Nephron progenitor cell (in vitro differentiated cells): ENCODE measurements around the gene SH2B3.
A peak's percentile ranks its signal among the peaks of the same experiment; 100 is the strongest.
"Not testable (repeated sequence)": the region's sequence is repeated elsewhere in the genome, so short reads cannot be mapped to it uniquely, and the experiment has no call there.

Source experiments
- DNase-seq: peaks from one replicate; pipeline ENCODE4 v3.0.0; 2021
- H3K27ac Mint-ChIP-seq: 2 replicates; pipeline ENCODE4 v1.8.0; 2021; ENCODE audit warnings: mild to moderate bottlenecking, moderate library complexity, mixed read lengths
- H3K27me3 Mint-ChIP-seq: 2 replicates; pipeline ENCODE4 v1.8.0; 2021; ENCODE audit warnings: mild to moderate bottlenecking, low read depth, mixed read lengths; ENCODE audit not compliant: poor library complexity
- H3K36me3 Mint-ChIP-seq: 2 replicates; pipeline ENCODE4 v1.8.0; 2021; ENCODE audit warnings: low read depth, mixed read lengths
- H3K4me1 Mint-ChIP-seq: 2 replicates; pipeline ENCODE4 v1.8.0; 2021; ENCODE audit warnings: mixed read lengths
- H3K4me3 Mint-ChIP-seq: 2 replicates; pipeline ENCODE4 v1.8.0; 2021; ENCODE audit warnings: mild to moderate bottlenecking, moderate library complexity, mixed read lengths
- H3K9me3 Mint-ChIP-seq: 2 replicates; pipeline ENCODE4 v1.8.0; 2021; ENCODE audit warnings: mild to moderate bottlenecking, moderate library complexity, mixed read lengths
- CTCF ChIP-seq: fragments of 200-600 bp; sonication (generic); IDR thresholded peaks from 2 replicates; pipeline ENCODE4 v1.5.0; 2021; ENCODE audit warnings: antibody characterized with exemption

Gene SH2B3

GRCh38 chr12:111471236-111471635, 65.5 kb downstream of the SH2B3 start:
- H3K4me3 Mint-ChIP-seq = no peak overlapping the region

GRCh38 chr12:111482462-111482861, 76.7 kb downstream of the SH2B3 start:
- DNase-seq = no peak
- no peaks in the 10 kb centered on the region for H3K9me3 Mint-ChIP-seq
- H3K4me1 Mint-ChIP-seq = no peaks in the 10 kb centered on the region
- no peak overlapping the region for H3K4me3 Mint-ChIP-seq
- peaks cover 81% of the 10 kb centered on the region for H3K36me3 Mint-ChIP-seq
- no peak for TF ChIP-seq CTCF
- peaks cover 4% of the 10 kb centered on the region for H3K27me3 Mint-ChIP-seq
- no peak overlapping the region for H3K27ac Mint-ChIP-seq

More at GRCh38 chr12:111471236-111471635, 65.5 kb downstream of the SH2B3 start:
- Mint-ChIP-seq H3K36me3 (peaks cover 68% of the 10 kb centered on the region), H3K27me3 (no peaks in the 10 kb centered on the region), H3K9me3 (no peaks in the 10 kb centered on the region), H3K4me1 (no peaks in the 10 kb centered on the region), H3K27ac (peak overlapping the region; percentile 12)
- no peak for DNase-seq
- no peak for TF ChIP-seq CTCF

GRCh38 chr12:111488271-111488670, 82.5 kb downstream of the SH2B3 start:
- Mint-ChIP-seq H3K36me3 (peaks cover 67% of the 10 kb centered on the region), H3K4me3 (no peak overlapping the region), H3K27ac (peak overlapping the region; percentile 98), H3K9me3 (no peaks in the 10 kb centered on the region), H3K4me1 (peaks cover 23% of the 10 kb centered on the region), H3K27me3 (peaks cover 4% of the 10 kb centered on the region)
- no peak for TF ChIP-seq CTCF
- DNase-seq = peak; percentile 27

DNA sequence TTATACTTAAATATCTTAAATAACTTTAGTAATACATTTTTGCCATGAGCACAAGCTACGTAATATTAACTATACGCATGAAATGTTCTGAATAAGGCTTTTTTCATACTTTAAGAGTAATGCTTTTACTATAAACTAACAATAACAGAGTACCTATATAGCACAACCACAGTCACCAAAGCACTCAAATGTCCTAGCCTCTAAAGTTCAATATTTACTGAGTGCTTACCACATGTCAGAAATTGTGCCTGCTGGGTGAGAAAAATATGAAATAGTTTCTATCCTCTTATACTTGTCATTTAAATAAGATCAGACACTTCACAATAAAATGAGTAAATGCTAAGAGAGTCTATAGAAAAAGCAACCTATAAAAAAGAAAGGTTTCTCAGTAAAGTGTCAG, 83.1 kb downstream of the SH2B3 start:
- no peaks in the 10 kb centered on the region for H3K9me3 Mint-ChIP-seq
- peaks cover 65% of the 10 kb centered on the region for H3K36me3 Mint-ChIP-seq
- peaks cover 23% of the 10 kb centered on the region for H3K4me1 Mint-ChIP-seq
- no peak for DNase-seq
- H3K27me3 Mint-ChIP-seq = peaks cover under 1% of the 10 kb centered on the region
- no peak for TF ChIP-seq CTCF
- H3K4me3 Mint-ChIP-seq = no peak overlapping the region
- H3K27ac Mint-ChIP-seq = peak overlapping the region; percentile 98

- H3K4me1 Mint-ChIP-seq = peaks cover 20% of the 10 kb centered on the region
- not testable (repeated sequence) for H3K27ac Mint-ChIP-seq, H3K27me3 Mint-ChIP-seq, H3K4me3 Mint-ChIP-seq, DNase-seq
- H3K9me3 Mint-ChIP-seq = peaks cover 16% of the 10 kb centered on the region
- H3K36me3 Mint-ChIP-seq = peaks cover 77% of the 10 kb centered on the region
Observed at GRCh38 chr12:111492979-111493378, 87.3 kb downstream of the SH2B3 start.

- peak overlapping the region; percentile 77 for H3K27ac Mint-ChIP-seq
- H3K9me3 Mint-ChIP-seq = peaks cover 18% of the 10 kb centered on the region
- H3K27me3 Mint-ChIP-seq = no peaks in the 10 kb centered on the region
- no peak for TF ChIP-seq CTCF
- no peak for DNase-seq
- peaks cover 7% of the 10 kb centered on the region for H3K4me1 Mint-ChIP-seq
- no peak overlapping the region for H3K4me3 Mint-ChIP-seq
- H3K36me3 Mint-ChIP-seq = peaks cover 82% of the 10 kb centered on the region
Observed at GRCh38 chr12:111494676-111495075, 89.0 kb downstream of the SH2B3 start.
